Gastroesophageal sphincter (tissue), 4 donors: Measurements from ENCODE around the gene PTRH1. TPM values are rescaled to one million over a fixed set of nuclear protein-coding genes. Genes with fewer than 3 reads are reported as not detected.
A peak's percentile ranks its signal among the peaks of the same experiment; 100 is the strongest.

ENCODE experiments used
- ATAC-seq: fragments of 150-250 bp; one replicate; pipeline ENCODE4 v1.9.1; 2016; ENCODE audit warnings: mild to moderate bottlenecking, moderate library complexity
- H3K27ac ChIP-seq, 4 donors: fragments of 200-600 bp; sonication (generic) in 3 of 4; 1 replicate in 3 of 4; 2 replicates in 1 of 4; pipeline ENCODE4 v1.5.1; 2016 to 2019
- H3K27me3 ChIP-seq: fragments of 200-600 bp; sonication (generic); one replicate; pipeline ENCODE4 v1.5.1; 2019
- H3K36me3 ChIP-seq, 2 donors: fragments of 200-600 bp; sonication (generic); one replicate each; pipeline ENCODE4 v1.5.1; 2019; ENCODE audit warnings: control low read depth in 1 of 2
- H3K4me1 ChIP-seq, 3 donors: fragments of 200-600 bp; sonication (generic); 1 replicate in 2 of 3; 2 replicates in 1 of 3; pipeline ENCODE4 v1.5.1; 2016 to 2019; ENCODE audit warnings: control low read depth in 2 of 3
- H3K4me3 ChIP-seq, 2 donors: fragments of 200-600 bp; sonication (generic); one replicate each; pipeline ENCODE4 v1.5.1; 2019; ENCODE audit warnings: mild to moderate bottlenecking in 1 of 2, moderate library complexity in 1 of 2
- H3K9me3 ChIP-seq, 3 donors: fragments of 200-600 bp; sonication (generic); one replicate each; pipeline ENCODE4 v1.5.1; 2017 to 2019; ENCODE audit warnings: control low read depth in 2 of 3
- EP300 ChIP-seq: sonication (generic); formaldehyde crosslinking; IDR thresholded peaks from one replicate; pipeline ENCODE4 v1.6.1; 2017; ENCODE audit warnings: antibody characterized with exemption, mild to moderate bottlenecking
- POLR2A ChIP-seq, 2 donors: fragments of 450-650 bp; IDR thresholded peaks; one replicate each; pipeline ENCODE4 v1.6.1; 2017; ENCODE audit warnings: antibody characterized with exemption in 2 of 2, mild to moderate bottlenecking in 2 of 2, moderate library complexity in 1 of 2
- POLR2AphosphoS5 ChIP-seq: sonication (generic); formaldehyde crosslinking; IDR thresholded peaks from one replicate; pipeline ENCODE4 v1.6.1; 2017; ENCODE audit warnings: antibody characterized with exemption
- WGBS, 2 donors: methylation state at CpG; one replicate each; pipeline ENCODE4 v1.1.5; 2018; ENCODE audit warnings: low coverage in 1 of 2; 5-methylcytosine and 5-hydroxymethylcytosine counted together
- total RNA-seq, 4 donors: library from RNA; depleted of rRNA; stranded (reverse); fragments of >200 nt; gene quantifications; one replicate each; pipeline ENCODE4 v1.1.0, GENCODE V29; 2016
- TF ChIP-seq, protein P1 (sequence below), 4 experiments: fragments of 200-600 bp in 2 of 4; fragments of 450-650 bp in 2 of 4; sonication (generic) in 1 of 4; IDR thresholded peaks; one replicate each; pipeline ENCODE4 v1.5.1; 2017 to 2019; ENCODE audit warnings: antibody characterized with exemption in 4 of 4, mild to moderate bottlenecking in 2 of 4, moderate library complexity in 2 of 4

The PTRH1 gene
- total RNA-seq, 4 donors from 2014 or later, result 8.7 to 19.3 (median 16.8) TPM

GRCh38 chr9:127697575-127697974 lies 17.9 kb downstream of the PTRH1 start:
- no peak for TF ChIP-seq EP300
- TF ChIP-seq POLR2A (IDR thresholded peaks at IDR 0.05), result no peak
- TF ChIP-seq, protein P1, sequence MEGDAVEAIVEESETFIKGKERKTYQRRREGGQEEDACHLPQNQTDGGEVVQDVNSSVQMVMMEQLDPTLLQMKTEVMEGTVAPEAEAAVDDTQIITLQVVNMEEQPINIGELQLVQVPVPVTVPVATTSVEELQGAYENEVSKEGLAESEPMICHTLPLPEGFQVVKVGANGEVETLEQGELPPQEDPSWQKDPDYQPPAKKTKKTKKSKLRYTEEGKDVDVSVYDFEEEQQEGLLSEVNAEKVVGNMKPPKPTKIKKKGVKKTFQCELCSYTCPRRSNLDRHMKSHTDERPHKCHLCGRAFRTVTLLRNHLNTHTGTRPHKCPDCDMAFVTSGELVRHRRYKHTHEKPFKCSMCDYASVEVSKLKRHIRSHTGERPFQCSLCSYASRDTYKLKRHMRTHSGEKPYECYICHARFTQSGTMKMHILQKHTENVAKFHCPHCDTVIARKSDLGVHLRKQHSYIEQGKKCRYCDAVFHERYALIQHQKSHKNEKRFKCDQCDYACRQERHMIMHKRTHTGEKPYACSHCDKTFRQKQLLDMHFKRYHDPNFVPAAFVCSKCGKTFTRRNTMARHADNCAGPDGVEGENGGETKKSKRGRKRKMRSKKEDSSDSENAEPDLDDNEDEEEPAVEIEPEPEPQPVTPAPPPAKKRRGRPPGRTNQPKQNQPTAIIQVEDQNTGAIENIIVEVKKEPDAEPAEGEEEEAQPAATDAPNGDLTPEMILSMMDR (IDR thresholded peaks at IDR 0.05), result no peak
- no peak for TF ChIP-seq POLR2AphosphoS5
- Histone ChIP-seq H3K36me3 (peaks cover 0 to 20% of the 10 kb centered on the region in 2 donors), H3K27me3 (no peaks in the 10 kb centered on the region), H3K9me3 (no peaks in the 10 kb centered on the region), H3K27ac (peak overlapping the region in 1 of 4 donors; percentile 14), H3K4me3 (no peak overlapping the region), H3K4me1 (peaks cover 0 to 21% (median 3%) of the 10 kb centered on the region in 3 donors)
- ATAC-seq, result no peak
- WGBS, 2 donors, result 64 to 74% methylated on average over 3 to 4 of the region's 5 CpGs

DNA sequence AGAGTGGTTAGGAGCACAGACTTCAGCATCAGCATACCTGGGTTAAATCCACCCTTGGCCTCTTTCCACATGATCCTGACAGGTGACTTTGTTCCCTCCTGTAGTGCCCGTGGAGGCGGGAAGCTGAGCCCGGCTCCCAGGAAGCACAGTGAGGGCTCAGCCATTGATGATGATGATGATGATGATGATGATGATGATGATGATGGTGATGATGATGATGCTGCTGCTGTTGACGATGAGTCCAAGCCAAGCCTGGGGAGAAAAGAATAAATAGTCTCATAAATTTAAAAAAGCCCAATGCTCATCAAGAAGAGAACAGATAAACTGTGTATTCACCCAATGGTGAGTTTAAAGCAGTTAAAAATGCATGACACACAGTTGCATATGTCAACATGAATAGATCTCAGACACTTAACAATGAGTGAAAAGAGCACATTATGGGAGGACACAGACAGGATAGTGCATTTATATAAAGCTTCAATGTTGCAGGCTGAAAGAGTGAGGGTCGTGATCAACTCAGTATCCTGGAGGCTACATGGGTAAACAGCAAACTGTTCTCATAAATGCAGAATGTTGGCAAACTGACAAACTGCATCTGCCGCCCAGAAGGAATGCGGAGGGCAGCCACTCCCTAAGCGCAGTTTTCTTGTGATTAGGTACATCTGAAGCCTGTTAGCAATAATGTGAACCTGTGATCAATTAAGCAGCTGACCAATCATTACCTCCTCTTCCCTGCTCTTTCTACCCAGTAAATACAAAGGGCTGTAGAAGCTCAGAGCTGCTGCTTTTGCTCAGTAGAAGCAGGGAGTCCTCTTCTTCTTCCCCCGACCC lies 20.4 kb downstream of the PTRH1 start:
- no peak for ATAC-seq
- Histone ChIP-seq H3K4me1 (peaks cover 0 to 19% (median 3%) of the 10 kb centered on the region in 3 donors), H3K27ac (no peak overlapping the region), H3K27me3 (no peaks in the 10 kb centered on the region), H3K36me3 (peaks cover 0 to 41% of the 10 kb centered on the region in 2 donors), H3K4me3 (no peak overlapping the region), H3K9me3 (no peaks in the 10 kb centered on the region)
- TF ChIP-seq EP300 (no peak), POLR2AphosphoS5 (no peak), POLR2A (IDR thresholded peaks at IDR 0.05) (no peak)
- TF ChIP-seq, protein P1 (IDR thresholded peaks at IDR 0.05), result no peak
- 63% methylated on average over 4 to 7 of the region's 9 CpGs for WGBS, 2 donors

DNA sequence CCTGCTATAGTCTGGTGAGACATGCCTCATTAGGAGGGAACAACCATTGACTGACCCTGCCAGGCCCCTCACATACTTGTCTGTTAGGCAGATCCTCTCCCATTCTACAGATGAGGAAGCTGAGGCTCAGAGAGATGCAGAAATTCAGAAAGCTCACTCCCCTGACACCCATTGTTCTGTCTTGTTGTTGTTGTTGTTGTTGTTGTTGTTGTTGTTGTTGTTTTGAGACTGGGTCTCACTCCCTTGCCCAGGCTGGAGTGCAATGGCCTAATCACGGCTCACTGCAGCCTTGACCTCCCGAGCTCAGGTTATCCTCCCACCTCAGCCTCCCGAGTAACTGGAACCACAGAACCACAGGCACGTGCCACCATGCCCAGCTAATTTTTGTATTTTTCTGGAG lies 21.8 kb downstream of the PTRH1 start:
- ATAC-seq, result no peak
- TF ChIP-seq POLR2AphosphoS5 (no peak), POLR2A (IDR thresholded peaks at IDR 0.05) (no peak), EP300 (no peak)
- TF ChIP-seq, protein P1 (IDR thresholded peaks at IDR 0.05), result no peak
- Histone ChIP-seq H3K9me3 (no peaks in the 10 kb centered on the region), H3K4me3 (no peak overlapping the region), H3K4me1 (peaks cover 0 to 5% (median 0%) of the 10 kb centered on the region in 3 donors), H3K27ac (no peak overlapping the region), H3K36me3 (peaks cover 0 to 55% of the 10 kb centered on the region in 2 donors), H3K27me3 (no peaks in the 10 kb centered on the region)
- 97 to 100% methylated on average over 4 of the region's 4 CpGs for WGBS, 2 donors

GRCh38 chr9:127693143-127693542 lies 22.3 kb downstream of the PTRH1 start:
- TF ChIP-seq POLR2AphosphoS5 (no peak), POLR2A (IDR thresholded peaks at IDR 0.05) (no peak), EP300 (no peak)
- TF ChIP-seq, protein P1 (IDR thresholded peaks at IDR 0.05), result no peak
- H3K27ac ChIP-seq, result no peak overlapping the region
- no peaks in the 10 kb centered on the region for H3K27me3 ChIP-seq
- no peaks in the 10 kb centered on the region for H3K4me1 ChIP-seq
- H3K4me3 ChIP-seq, result no peak overlapping the region
- H3K36me3 ChIP-seq, result peaks cover 0 to 61% of the 10 kb centered on the region in 2 donors
- 76 to 100% methylated on average over 4 to 7 of the region's 10 CpGs for WGBS, 2 donors
- no peaks in the 10 kb centered on the region for H3K9me3 ChIP-seq
- no peak for ATAC-seq

- TF ChIP-seq POLR2AphosphoS5, result no peak
- TF ChIP-seq, protein P1 (IDR thresholded peaks at IDR 0.05), result no peak
- TF ChIP-seq EP300, result no peak
- no peak for TF ChIP-seq POLR2A (IDR thresholded peaks at IDR 0.05)
- Histone ChIP-seq H3K27ac (no peak overlapping the region), H3K27me3 (no peaks in the 10 kb centered on the region), H3K36me3 (peaks cover 0 to 72% of the 10 kb centered on the region in 2 donors), H3K9me3 (no peaks in the 10 kb centered on the region), H3K4me1 (no peaks in the 10 kb centered on the region), H3K4me3 (no peak overlapping the region)
- no peak for ATAC-seq
- WGBS, 2 donors, result 74 to 86% methylated on average over 16 to 20 of the region's 20 CpGs
These were observed 23.4 kb downstream of the PTRH1 start for GRCh38 chr9:127692071-127692470.
